B cell (primary cell): Measurements from ENCODE around the gene AAK1. TPM values are rescaled to one million over a fixed set of nuclear protein-coding genes. Genes with fewer than 3 reads are reported as not detected.
A peak's percentile ranks its signal among the peaks of the same experiment; 100 is the strongest.

Experiments
- ATAC-seq: fragments of 200-7000 bp; cut with Tn5 transposase; one replicate; pipeline ENCODE4 v1.10.0; 2021; ENCODE audit warnings: low read depth, mild to moderate bottlenecking, moderate number of reproducible peaks, moderate library complexity
- CTCF ChIA-PET: fragments of 350-600 bp; sonication (Branson Sonifier 250); formaldehyde crosslinking; loops from one replicate; lab custom pipeline; 2021; ENCODE audit warnings: antibody characterized with exemption, inconsistent platforms; lab: Charles Lee
- POLR2A ChIA-PET: fragments of 350-600 bp; sonication (Branson Sonifier 250); formaldehyde crosslinking; loops from one replicate; lab custom pipeline; 2021; ENCODE audit warnings: antibody characterized with exemption; lab: Charles Lee
- DNase-seq: peaks from one replicate; pipeline ENCODE4 v3.0.0; 2013
- H2AFZ ChIP-seq: 2 replicates; pipeline ENCODE4 v1.6.1; 2012; ENCODE audit warnings: mild to moderate bottlenecking, low read depth, low read length; ENCODE audit not compliant: insufficient read depth, poor library complexity, severe bottlenecking
- H3K27ac ChIP-seq, 2 donors: 1 replicate in 1 of 2; 2 replicates in 1 of 2; pipeline ENCODE4 v1.5.1; 2012 to 2013; ENCODE audit warnings: low read length in 2 of 2, mild to moderate bottlenecking in 2 of 2, moderate library complexity in 1 of 2
- H3K27me3 ChIP-seq, 4 experiments: fragments of 200-600 bp in 1 of 4; sonication (generic) in 1 of 4; replicated peaks in 1 of 4; 1 replicate in 2 of 4; 2 replicates in 2 of 4; pipeline versions ENCODE4 v1.6.1 to v1.7.0; 2013 to 2016; ENCODE audit warnings: low read length in 3 of 4, mild to moderate bottlenecking in 2 of 4, mixed read lengths in 1 of 4, moderate library complexity in 1 of 4; ENCODE audit not compliant: insufficient read depth in 4 of 4, control insufficient read depth in 3 of 4; ENCODE audit errors: control extremely low read depth in 1 of 4
- H3K36me3 ChIP-seq, 2 experiments: replicated peaks in 1 of 2; 1 replicate in 1 of 2; 2 replicates in 1 of 2; pipeline versions ENCODE4 v1.6.1 to v1.7.1; 2013; ENCODE audit warnings: low read length in 1 of 2; ENCODE audit not compliant: insufficient read depth in 2 of 2, control insufficient read depth in 1 of 2; ENCODE audit errors: control extremely low read depth in 1 of 2, extremely low read depth in 1 of 2
- H3K4me1 ChIP-seq, 2 donors: fragments of 200-600 bp in 1 of 2; sonication (generic) in 1 of 2; 1 replicate in 1 of 2; 2 replicates in 1 of 2; pipeline versions ENCODE4 v1.5.1 to v1.6.1; 2013 to 2017; ENCODE audit warnings: low read length in 2 of 2; ENCODE audit not compliant: control insufficient read depth in 2 of 2, insufficient read depth in 2 of 2
- H3K4me2 ChIP-seq: replicated peaks from 2 replicates; pipeline ENCODE3; 2012; ENCODE audit warnings: mild to moderate bottlenecking, low read depth, low read length; ENCODE audit not compliant: poor library complexity, severe bottlenecking
- H3K4me3 ChIP-seq, 5 experiments: fragments of 200-600 bp in 1 of 5; sonication (generic) in 1 of 5; 1 replicate in 3 of 5; 2 replicates in 2 of 5; pipeline versions ENCODE4 v1.5.1 to v1.7.0; 2011 to 2016; ENCODE audit warnings: low read length in 4 of 5, mild to moderate bottlenecking in 4 of 5, low read depth in 2 of 5, control low read depth in 1 of 5, moderate library complexity in 1 of 5; ENCODE audit not compliant: insufficient read depth in 1 of 5; ENCODE audit errors: control extremely low read depth in 1 of 5, extremely low read depth in 1 of 5
- H3K79me2 ChIP-seq: fragments of 200-600 bp; sonication (generic); one replicate; pipeline ENCODE4 v1.6.0; 2016; ENCODE audit warnings: low read length; ENCODE audit not compliant: control insufficient read depth, insufficient read depth
- H3K9ac ChIP-seq: fragments of 200-600 bp; sonication (generic); 2 replicates; pipeline ENCODE4 v1.6.1; 2017; ENCODE audit warnings: mild to moderate bottlenecking, low read length, moderate library complexity
- H3K9me3 ChIP-seq, 3 donors: one replicate each; pipeline versions ENCODE4 v1.6.1 to v1.7.1; 2013; ENCODE audit warnings: low read length in 2 of 3; ENCODE audit not compliant: control insufficient read depth in 2 of 3, insufficient read depth in 1 of 3; ENCODE audit errors: control extremely low read depth in 1 of 3
- H4K20me1 ChIP-seq: 2 replicates; pipeline ENCODE4 v1.6.0; 2012; ENCODE audit warnings: mild to moderate bottlenecking, low read length; ENCODE audit not compliant: insufficient read depth, control insufficient read depth, poor library complexity, severe bottlenecking
- H3K27ac Mint-ChIP-seq: one replicate; pipeline ENCODE4 v1.8.0; 2021; ENCODE audit warnings: mixed read lengths
- H3K27me3 Mint-ChIP-seq: one replicate; pipeline ENCODE4 v1.8.0; 2021; ENCODE audit warnings: mixed read lengths
- H3K4me1 Mint-ChIP-seq: one replicate; pipeline ENCODE4 v1.8.0; 2021; ENCODE audit warnings: mixed read lengths
- H3K4me3 Mint-ChIP-seq: one replicate; pipeline ENCODE4 v1.8.0; 2021; ENCODE audit warnings: mixed read lengths
- H3K9me3 Mint-ChIP-seq: one replicate; pipeline ENCODE4 v1.8.0; 2022; ENCODE audit warnings: mixed read lengths; ENCODE audit not compliant: insufficient read depth
- EZH2 ChIP-seq: IDR thresholded peaks from 2 replicates; pipeline ENCODE4 v1.6.1; 2012; ENCODE audit warnings: borderline replicate concordance, low read depth, mild to moderate bottlenecking, moderate library complexity, low read length; ENCODE audit not compliant: insufficient read depth, poor library complexity, severe bottlenecking
- WGBS: methylation state at CpG from one replicate; pipeline ENCODE4 v1.1.5; 2013; ENCODE audit warnings: missing lambda C conversion rate; ENCODE audit not compliant: insufficient coverage; 5-methylcytosine and 5-hydroxymethylcytosine counted together
- intact Hi-C: fragments of 100-400 bp; cut with micrococcal nuclease; formaldehyde crosslinking; loops from one replicate; pipeline ENCODE4 v1.10.0; 2022
- polyA plus RNA-seq: library from polyadenylated mRNA; depleted of rRNA; stranded (reverse); fragments of >200 nt; gene quantifications from 2 replicates; pipeline ENCODE4 v1.2.3, GENCODE V29; 2012
- total RNA-seq, 2 donors: library from RNA; stranded (reverse); fragments of 120-200 nt in 1 of 2; gene quantifications; 1 replicate in 1 of 2; 2 replicates in 1 of 2; pipeline versions ENCODE4 v1.2.3 to v1.2.4, GENCODE V29; 2013 to 2022
- TF ChIP-seq, protein P1 (sequence below): fragments of 200-600 bp; IDR thresholded peaks from one replicate; pipeline ENCODE4 v1.8.0; 2022; ENCODE audit warnings: antibody characterized with exemption, mild to moderate bottlenecking

Gene AAK1
- total and polyA plus RNA-seq, 2 donors (not counting 1 experiment from before 2014, with no cell fraction given): 2.4 to 7.2 TPM

GRCh38 chr2:69646714-69647113 is 3.2 kb upstream of the AAK1 start:
- Histone ChIP-seq H3K79me2 (no peaks in the 10 kb centered on the region), H3K9me3 (peaks cover 0 to 4% (median 3%) of the 10 kb centered on the region in 3 donors), H2AFZ (no peak overlapping the region), H3K4me3 (no peak overlapping the region), H3K9ac (no peak overlapping the region), H3K27me3 (peaks cover 4 to 69% (median 56%) of the 10 kb centered on the region in 4 experiments), H4K20me1 (peaks cover 17% of the 10 kb centered on the region), H3K36me3 (no peaks in the 10 kb centered on the region), H3K4me2 (no peak overlapping the region), H3K4me1 (peaks cover 53 to 65% of the 10 kb centered on the region in 2 donors), H3K27ac (no peak overlapping the region)
- ATAC-seq (no peak), DNase-seq (peak; percentile 9)
- CTCF ChIA-PET: interaction anchor here (1.0 to 3.3 kb wide), 4 partner anchors 47 to 83 kb away, joined by 3 to 10 read pairs (median 4); no protein-coding TSS in a partner anchor
- WGBS: no CpG with 5 or more reads among the region's 1 CpG
- Mint-ChIP-seq H3K27ac (no peak overlapping the region), H3K9me3 (no peaks in the 10 kb centered on the region), H3K27me3 (peaks cover 56% of the 10 kb centered on the region), H3K4me1 (peaks cover 52% of the 10 kb centered on the region), H3K4me3 (peak overlapping the region; percentile 4)
- TF ChIP-seq, protein P1, sequence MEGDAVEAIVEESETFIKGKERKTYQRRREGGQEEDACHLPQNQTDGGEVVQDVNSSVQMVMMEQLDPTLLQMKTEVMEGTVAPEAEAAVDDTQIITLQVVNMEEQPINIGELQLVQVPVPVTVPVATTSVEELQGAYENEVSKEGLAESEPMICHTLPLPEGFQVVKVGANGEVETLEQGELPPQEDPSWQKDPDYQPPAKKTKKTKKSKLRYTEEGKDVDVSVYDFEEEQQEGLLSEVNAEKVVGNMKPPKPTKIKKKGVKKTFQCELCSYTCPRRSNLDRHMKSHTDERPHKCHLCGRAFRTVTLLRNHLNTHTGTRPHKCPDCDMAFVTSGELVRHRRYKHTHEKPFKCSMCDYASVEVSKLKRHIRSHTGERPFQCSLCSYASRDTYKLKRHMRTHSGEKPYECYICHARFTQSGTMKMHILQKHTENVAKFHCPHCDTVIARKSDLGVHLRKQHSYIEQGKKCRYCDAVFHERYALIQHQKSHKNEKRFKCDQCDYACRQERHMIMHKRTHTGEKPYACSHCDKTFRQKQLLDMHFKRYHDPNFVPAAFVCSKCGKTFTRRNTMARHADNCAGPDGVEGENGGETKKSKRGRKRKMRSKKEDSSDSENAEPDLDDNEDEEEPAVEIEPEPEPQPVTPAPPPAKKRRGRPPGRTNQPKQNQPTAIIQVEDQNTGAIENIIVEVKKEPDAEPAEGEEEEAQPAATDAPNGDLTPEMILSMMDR: no peak
- TF ChIP-seq EZH2: no peak
- POLR2A ChIA-PET: interaction anchor here (1.1 kb wide), 1 partner anchor 655 kb away, joined by 3 read pairs; the partner anchor contains the start of gene FAM136A
- intact Hi-C loops: loop anchor here (5.0 to 10.0 kb wide), 4 partner anchors 66 to 1182 kb away; partner anchors contain the start of genes APLF, FAM136A, FBXO48 and SNRNP27

DNA sequence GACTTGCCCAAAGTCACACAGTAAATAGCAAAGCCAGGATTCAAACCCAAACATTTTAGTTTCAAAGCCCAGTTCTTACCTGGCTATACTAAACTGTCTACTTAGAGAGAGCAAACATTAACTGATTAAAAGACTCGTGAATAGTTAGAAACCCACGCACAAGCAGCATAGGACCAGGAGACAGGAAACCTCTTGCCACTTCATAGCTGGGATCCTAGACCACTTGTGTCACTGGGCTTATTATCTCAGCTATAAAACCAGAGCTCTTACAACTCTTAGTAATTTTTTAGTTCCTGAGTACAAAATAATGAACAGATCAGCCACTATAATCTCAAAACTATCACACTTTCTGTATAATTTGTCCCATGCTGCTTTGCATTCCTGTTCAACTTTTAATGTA is 2.4 kb upstream of the AAK1 start:
- Histone ChIP-seq H3K4me1 (peaks cover 49 to 65% of the 10 kb centered on the region in 2 donors), H3K9ac (no peak overlapping the region), H3K4me2 (no peak overlapping the region), H3K79me2 (no peaks in the 10 kb centered on the region), H3K27me3 (peaks cover 4 to 71% (median 55%) of the 10 kb centered on the region in 4 experiments), H3K9me3 (peaks cover 0 to 4% (median 3%) of the 10 kb centered on the region in 3 donors), H3K27ac (no peak overlapping the region), H4K20me1 (peaks cover 17% of the 10 kb centered on the region), H3K36me3 (no peaks in the 10 kb centered on the region), H3K4me3 (no peak overlapping the region), H2AFZ (no peak overlapping the region)
- ATAC-seq: no peak
- H3K27me3 Mint-ChIP-seq: peaks cover 58% of the 10 kb centered on the region
- H3K4me1 Mint-ChIP-seq: peaks cover 48% of the 10 kb centered on the region
- ChIA-PET CTCF (interaction anchor here (1.0 to 3.3 kb wide), 4 partner anchors 47 to 84 kb away, joined by 3 to 10 read pairs (median 4); no protein-coding TSS in a partner anchor), POLR2A (interaction anchor here (1.1 kb wide), 1 partner anchor 656 kb away, joined by 3 read pairs; the partner anchor contains the start of gene FAM136A)
- TF ChIP-seq, protein P1: no peak
- TF ChIP-seq EZH2: no peak
- no peaks in the 10 kb centered on the region for H3K9me3 Mint-ChIP-seq
- intact Hi-C loops: loop anchor here (2.0 to 10.0 kb wide), 5 partner anchors 66 to 1181 kb away; partner anchors contain the start of genes APLF, FAM136A, FBXO48 and GFPT1
- H3K4me3 Mint-ChIP-seq: no peak overlapping the region
- WGBS: no CpG with 5 or more reads among the region's 2 CpGs
- no peak for DNase-seq
- no peak overlapping the region for H3K27ac Mint-ChIP-seq
